Keratinocyte (primary cell): ENCODE results near the gene PWWP2B.
"Not testable (repeated sequence)": the region's sequence is repeated elsewhere in the genome, so short reads cannot be mapped to it uniquely, and the experiment has no call there.

Experiments used
- CTCF ChIP-seq, 3 experiments: IDR thresholded peaks in 1 of 3; conservative IDR thresholded peaks in 1 of 3; optimal IDR thresholded peaks in 1 of 3; 2 replicates in 2 of 3; 3 replicates in 1 of 3; pipeline versions ENCODE3 to v1.5.1; 2011; ENCODE audit warnings: low read length in 3 of 3, mild to moderate bottlenecking in 3 of 3, moderate library complexity in 2 of 3, control low read depth in 1 of 3, inconsistent platforms in 1 of 3; ENCODE audit not compliant: insufficient read depth in 2 of 3; ENCODE audit errors: extremely low read depth in 1 of 3
- EZH2 ChIP-seq: IDR thresholded peaks from one replicate; pipeline ENCODE4 v1.6.1; 2012; ENCODE audit warnings: inconsistent platforms, mild to moderate bottlenecking, low read length, moderate library complexity

DNA sequence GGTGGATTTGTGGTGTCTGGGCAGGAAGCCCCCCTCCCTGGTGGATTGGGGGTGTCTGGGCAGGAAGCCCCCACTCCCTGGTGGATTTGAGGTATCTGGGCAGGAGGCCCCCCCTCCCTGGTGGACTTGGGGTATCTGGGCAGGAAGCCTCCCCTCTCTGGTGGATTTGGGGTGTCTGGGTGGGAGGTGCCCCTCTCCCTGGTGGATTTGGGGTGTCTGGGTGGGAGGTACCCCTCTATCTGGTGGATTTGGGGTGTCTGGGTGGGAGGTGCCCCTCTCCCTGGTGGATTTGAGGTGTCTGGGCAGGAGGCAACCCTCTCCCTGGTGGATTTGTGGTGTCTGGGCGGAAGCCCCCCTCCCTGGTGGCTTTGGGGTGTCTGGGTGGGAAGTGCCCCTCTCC lies 10.1 kb upstream of the PWWP2B start:
- TF ChIP-seq CTCF (optimal IDR thresholded peaks at IDR 0.05 in 1 of 3, IDR thresholded peaks at IDR 0.05 in 1 of 3, conservative IDR thresholded peaks at IDR 0.05 in 1 of 3; ENCODE audit: extremely low read depth in 1 of 3, insufficient read depth in 2 of 3, low read length in 3 of 3); EZH2: not testable (repeated sequence)
